HEK293 (cell line): ENCODE measurements around the gene KANSL2.

ENCODE experiments used
- CTCF ChIA-PET: fragments of 350-600 bp; formaldehyde crosslinking; extraction: SDS; loops from one replicate; lab custom pipeline; 2021; ENCODE audit warnings: antibody characterized with exemption; lab: Yijun Ruan, JAX
- POLR2A ChIA-PET: fragments of 300-600 bp; formaldehyde crosslinking; extraction: SDS; loops from one replicate; lab custom pipeline; 2020; ENCODE audit warnings: antibody characterized with exemption, inconsistent platforms; lab: Yijun Ruan, JAX
- H3K27ac ChIP-seq: fragments of 200-500 bp; sonication (Bioruptor generic); 2 replicates; pipeline ENCODE4 v1.5.1; 2014; ENCODE audit warnings: low read depth, low read length, control low read depth, inconsistent platforms; ENCODE audit errors: extremely low read depth
- H3K36me3 ChIP-seq, 2 experiments: fragments of 200-500 bp in 1 of 2; sonication (Bioruptor generic) in 1 of 2; 1 replicate in 1 of 2; 2 replicates in 1 of 2; pipeline ENCODE4 v1.5.1; 2014 to 2017; ENCODE audit warnings: inconsistent platforms in 2 of 2, low read length in 2 of 2; ENCODE audit not compliant: control insufficient read depth in 2 of 2, insufficient read depth in 1 of 2
- H3K4me1 ChIP-seq: fragments of 200-500 bp; sonication (Bioruptor generic); 2 replicates; pipeline ENCODE4 v1.5.1; 2014; ENCODE audit warnings: mild to moderate bottlenecking, low read length, inconsistent platforms; ENCODE audit not compliant: control insufficient read depth, insufficient read depth
- H3K4me3 ChIP-seq: 2 replicates; pipeline ENCODE4 v1.5.1; 2011; ENCODE audit warnings: low read depth, mild to moderate bottlenecking, control low read depth, low read length, moderate library complexity
- H3K9me3 ChIP-seq: fragments of 200-500 bp; sonication (Bioruptor generic); 2 replicates; pipeline ENCODE4 v1.5.1; 2014; ENCODE audit warnings: low read depth, low read length, inconsistent platforms; ENCODE audit not compliant: control insufficient read depth, insufficient read depth
- HOXC10 ChIP-seq: sonication (generic); formaldehyde crosslinking; IDR thresholded peaks from 2 replicates; pipeline ENCODE4 v1.8.1; 2023; ENCODE audit warnings: mild to moderate bottlenecking, missing genetic modification reagents
- OVOL3 ChIP-seq: fragments of 450-650 bp; formaldehyde crosslinking; IDR thresholded peaks from 2 replicates; pipeline ENCODE4 v1.5.1; 2016; ENCODE audit warnings: missing biosample characterization, missing genetic modification characterization
- PBX3 ChIP-seq: sonication (generic); formaldehyde crosslinking; IDR thresholded peaks from 2 replicates; pipeline ENCODE4 v1.8.1; 2022; ENCODE audit warnings: mild to moderate bottlenecking, moderate library complexity, missing genetic modification reagents
- PRDM1 ChIP-seq: fragments of 450-650 bp; formaldehyde crosslinking; IDR thresholded peaks from 2 replicates; pipeline ENCODE4; 2016; ENCODE audit warnings: missing biosample characterization, missing genetic modification characterization
- REST ChIP-seq: fragments of 450-650 bp; formaldehyde crosslinking; IDR thresholded peaks from 2 replicates; pipeline ENCODE4 v1.5.1; 2016; ENCODE audit warnings: missing biosample characterization, missing genetic modification characterization
- SALL2 ChIP-seq: fragments of 450-650 bp; formaldehyde crosslinking; IDR thresholded peaks from 2 replicates; pipeline ENCODE4 v1.5.0; 2017; ENCODE audit warnings: missing biosample characterization, mild to moderate bottlenecking, missing genetic modification characterization, borderline replicate concordance
- SP3 ChIP-seq: fragments of 450-650 bp; formaldehyde crosslinking; IDR thresholded peaks from 2 replicates; pipeline ENCODE4 v1.5.1; 2016; ENCODE audit warnings: missing biosample characterization, missing genetic modification characterization
- SP7 ChIP-seq: fragments of 450-650 bp; formaldehyde crosslinking; IDR thresholded peaks from 2 replicates; pipeline ENCODE4 v1.5.1; 2016; ENCODE audit warnings: missing biosample characterization, missing genetic modification characterization
- TCF7L2 ChIP-seq: IDR thresholded peaks from 2 replicates; pipeline ENCODE4 v1.6.1; 2011; ENCODE audit warnings: low read depth, mild to moderate bottlenecking, inconsistent platforms, low read length, moderate library complexity, borderline replicate concordance
- ZBTB7A ChIP-seq: fragments of 450-650 bp; formaldehyde crosslinking; IDR thresholded peaks from 2 replicates; pipeline ENCODE4 v1.5.1; 2016; ENCODE audit warnings: low read depth, missing biosample characterization, missing genetic modification characterization
- ZNF114 ChIP-seq: fragments of 450-650 bp; formaldehyde crosslinking; IDR thresholded peaks from 2 replicates; pipeline ENCODE4 v1.5.0; 2017; ENCODE audit warnings: missing biosample characterization, missing genetic modification characterization
- ZNF121 ChIP-seq: fragments of 450-650 bp; formaldehyde crosslinking; IDR thresholded peaks from 2 replicates; pipeline ENCODE4 v1.5.1; 2016; ENCODE audit warnings: missing biosample characterization, missing genetic modification characterization
- ZNF157 ChIP-seq: fragments of 450-650 bp; formaldehyde crosslinking; IDR thresholded peaks from 2 replicates; pipeline ENCODE4 v1.5.1; 2016; ENCODE audit warnings: missing biosample characterization, missing genetic modification characterization
- ZNF175 ChIP-seq: fragments of 450-650 bp; formaldehyde crosslinking; IDR thresholded peaks from 2 replicates; pipeline ENCODE4 v1.5.1; 2016; ENCODE audit warnings: missing biosample characterization, missing genetic modification characterization
- ZNF514 ChIP-seq: fragments of 450-650 bp; formaldehyde crosslinking; IDR thresholded peaks from 2 replicates; pipeline ENCODE4 v1.5.1; 2016; ENCODE audit warnings: missing biosample characterization, missing genetic modification characterization
- ZNF518A ChIP-seq: fragments of 450-650 bp; formaldehyde crosslinking; conservative IDR thresholded peaks from 2 replicates; pipeline ENCODE4 v1.5.1; 2016; ENCODE audit warnings: low read depth, missing biosample characterization, missing genetic modification characterization
- ZNF596 ChIP-seq: fragments of 450-650 bp; IDR thresholded peaks from 2 replicates; pipeline ENCODE4 v1.5.0; 2018; ENCODE audit warnings: missing biosample characterization, mild to moderate bottlenecking, missing genetic modification characterization, moderate library complexity
- ZNF629 ChIP-seq: fragments of 450-650 bp; formaldehyde crosslinking; IDR thresholded peaks from 2 replicates; pipeline ENCODE4 v1.5.1; 2017; ENCODE audit warnings: missing biosample characterization, missing genetic modification characterization
- ZNF76 ChIP-seq: fragments of 450-650 bp; formaldehyde crosslinking; IDR thresholded peaks from 2 replicates; pipeline ENCODE4; 2016; ENCODE audit warnings: low read depth, missing biosample characterization, missing genetic modification characterization, borderline replicate concordance
- ZNF837 ChIP-seq: fragments of 450-650 bp; formaldehyde crosslinking; IDR thresholded peaks from 2 replicates; pipeline ENCODE4 v1.5.1; 2016; ENCODE audit warnings: missing biosample characterization, missing genetic modification characterization
- ZSCAN18 ChIP-seq: fragments of 450-650 bp; formaldehyde crosslinking; IDR thresholded peaks from 2 replicates; pipeline ENCODE4 v1.5.1; 2016; ENCODE audit warnings: missing biosample characterization, missing genetic modification characterization
- ZSCAN30 ChIP-seq: fragments of 450-650 bp; IDR thresholded peaks from 2 replicates; pipeline ENCODE4 v1.5.1; 2018; ENCODE audit warnings: missing biosample characterization, mild to moderate bottlenecking, missing genetic modification characterization, moderate library complexity

Gene KANSL2

GRCh38 chr12:48687592-48687991, 5.6 kb upstream of the KANSL2 start (continued):
- TF ChIP-seq PBX3 (CRISPR knock-in tag) (no peak), ZNF629 (tag by site-specific recombination) (no peak), OVOL3 (no peak), SALL2 (no peak), ZSCAN18 (no peak), ZNF518A (no peak)
- TF ChIP-seq, all 188 proteins: peak for 0

GRCh38 chr12:48686615-48687334, 4.7 kb upstream of the KANSL2 start:
- ChIA-PET POLR2A (interaction anchor here (0.6 kb wide), 1 partner anchor 22 kb away, joined by 4 read pairs; no protein-coding TSS in a partner anchor), CTCF (no interaction called here)
- TF ChIP-seq ZNF121 (tag by site-specific recombination) = peak; percentile 64; the same call in 1 of the 2 replicates
- no peak for TF ChIP-seq ZNF514 (tag by site-specific recombination)
- peaks cover 29 to 41% of the 10 kb centered on the region in 2 experiments for H3K36me3 ChIP-seq
- H3K4me1 ChIP-seq = no peaks in the 10 kb centered on the region
- no peak overlapping the region for H3K27ac ChIP-seq
- H3K9me3 ChIP-seq = no peaks in the 10 kb centered on the region
- H3K4me3 ChIP-seq = no peak overlapping the region

- H3K4me1 ChIP-seq = no peaks in the 10 kb centered on the region
- H3K36me3 ChIP-seq = peaks cover 25 to 35% of the 10 kb centered on the region in 2 experiments
- ChIA-PET CTCF (interaction anchor here (0.9 kb wide), 1 partner anchor 131 kb away, joined by 4 read pairs; no protein-coding TSS in a partner anchor), POLR2A (interaction anchor here (0.6 to 1.2 kb wide), 2 partner anchors 22 to 109 kb away, joined by 3 to 4 read pairs; no protein-coding TSS in a partner anchor)
- TF ChIP-seq SP7 (tag by site-specific recombination) (no peak), ZBTB7A (tag by site-specific recombination) (no peak), PRDM1 (tag by site-specific recombination) (peak; percentile 57; the same call in 1 of the 2 replicates), ZNF596 (tag by site-specific recombination) (no peak), ZNF837 (tag by site-specific recombination) (no peak), SP3 (tag by site-specific recombination) (no peak), ZSCAN30 (no peak), ZNF76 (tag by site-specific recombination) (peak; percentile 13; the same call in 1 of the 2 replicates), ZNF157 (tag by site-specific recombination) (no peak), REST (no peak), TCF7L2 (no peak), HOXC10 (no peak), ZNF114 (tag by site-specific recombination) (no peak), ZNF175 (tag by site-specific recombination) (no peak)
- no peak overlapping the region for H3K4me3 ChIP-seq
- H3K9me3 ChIP-seq = no peaks in the 10 kb centered on the region
- no peak overlapping the region for H3K27ac ChIP-seq
Measured at GRCh38 chr12:48686037-48686595, 4.1 kb upstream of the KANSL2 start.
